Stomach (tissue), 19 donors: ENCODE measurements around the gene IFNGR2. TPM values are rescaled to one million over a fixed set of nuclear protein-coding genes. Genes with fewer than 3 reads are reported as not detected.

Source experiments
- DNase-seq, 2 donors: peaks; one replicate each; pipeline versions ENCODE4 v3.0.0 to v3.0.0-alpha.2; 2013 to 2019
- H3K27ac ChIP-seq, 5 donors: fragments of 200-600 bp in 4 of 5; sonication (generic) in 4 of 5; one replicate each; pipeline ENCODE4 v1.5.1; 2013 to 2019; ENCODE audit warnings: mild to moderate bottlenecking in 1 of 5, moderate library complexity in 1 of 5
- H3K27me3 ChIP-seq, 3 donors: fragments of 200-600 bp; sonication (generic); one replicate each; pipeline ENCODE4 v1.5.1; 2017 to 2019; ENCODE audit warnings: mixed run types in 1 of 3
- H3K36me3 ChIP-seq, 4 donors: fragments of 200-600 bp; sonication (generic); 1 replicate in 3 of 4; 2 replicates in 1 of 4; pipeline ENCODE4 v1.5.1; 2016 to 2019
- H3K4me1 ChIP-seq, 4 donors: fragments of 200-600 bp; sonication (generic); one replicate each; pipeline ENCODE4 v1.5.1; 2016 to 2019
- H3K4me3 ChIP-seq, 4 donors: fragments of 200-600 bp; sonication (generic) in 3 of 4; one replicate each; pipeline ENCODE4 v1.5.1; 2016 to 2019; ENCODE audit warnings: mild to moderate bottlenecking in 1 of 4
- H3K9me3 ChIP-seq, 4 donors: fragments of 200-600 bp; sonication (generic); one replicate each; pipeline ENCODE4 v1.5.1; 2016 to 2019
- EP300 ChIP-seq: sonication (generic); formaldehyde crosslinking; IDR thresholded peaks from one replicate; pipeline ENCODE4 v1.6.1; 2017; ENCODE audit warnings: antibody characterized with exemption
- POLR2A ChIP-seq, 4 donors: fragments of 450-650 bp; IDR thresholded peaks; one replicate each; pipeline ENCODE4 v1.6.1; 2016; ENCODE audit warnings: antibody characterized with exemption in 4 of 4, control low read depth in 2 of 4, mild to moderate bottlenecking in 1 of 4, moderate library complexity in 1 of 4
- POLR2AphosphoS5 ChIP-seq, 3 donors: sonication (generic); formaldehyde crosslinking; IDR thresholded peaks; one replicate each; pipeline ENCODE4 v1.6.1; 2016; ENCODE audit warnings: antibody characterized with exemption in 3 of 3
- WGBS, 5 donors: extraction: QIAGEN DNeasy Blood & Tissue Kit in 3 of 5; methylation state at CpG; one replicate each; pipeline versions ENCODE4 v1.1.5 to v1.1.7; 2013 to 2018; 5-methylcytosine and 5-hydroxymethylcytosine counted together
- intact Hi-C: fragments of 100-400 bp; cut with DNase I; formaldehyde crosslinking; loops from one replicate; pipeline ENCODE4 v1.15.1; 2023; ENCODE audit warnings: low total_unique reads
- long read RNA-seq, 10 donors: transcript quantifications; one replicate each; lab custom pipeline, GENCODE V29; 2026
- polyA plus RNA-seq, 3 donors: library from polyadenylated mRNA; stranded (reverse); fragments of 200-250 nt; gene quantifications; one replicate each; pipeline ENCODE4 v1.2.3, GENCODE V29; 2013
- total RNA-seq, 5 donors: library from RNA; depleted of rRNA; stranded (reverse); fragments of >200 nt; gene quantifications; one replicate each; pipeline versions ENCODE4 v1.1.0 to v1.2.3, GENCODE V29; 2014 to 2016
- TF ChIP-seq, protein P1 (sequence below), 7 experiments: fragments of 450-650 bp in 4 of 7; fragments of 200-600 bp in 3 of 7; sonication (generic) in 3 of 7; IDR thresholded peaks; one replicate each; pipeline ENCODE4 v1.5.1; 2016 to 2019; ENCODE audit warnings: antibody characterized with exemption in 7 of 7, control low read depth in 2 of 7, mild to moderate bottlenecking in 1 of 7
- donor health status: healthy with polysubstance abuse.
- donor health status: Bipolar disorder and iron deficiency.
- donor health status: healthy.

Gene IFNGR2
- total RNA-seq (10 to 100 TPM; 35.2 to 89.3 (median 67.8) TPM), polyA plus RNA-seq (10 to 100 TPM; 42.2 to 79.7 (median 47.0) TPM)
- long read RNA-seq, donor 1, partial matches to known transcripts: 14 of 17 reads
- long read RNA-seq, donor 1, other reads (novel, unspliced or antisense): 0 of 17 reads
- long read RNA-seq, donor 2, transcript IFNGR2-201 (7 exons, 2,221 nt): major isoform, 21 of 57 reads
- long read RNA-seq, donor 2, partial matches to known transcripts: 34 of 57 reads
- long read RNA-seq, donor 2, other reads (novel, unspliced or antisense): 0 of 57 reads
- long read RNA-seq, donor 3, transcript IFNGR2-201 (7 exons, 2,221 nt): major isoform, 16 of 16 reads
- long read RNA-seq, donor 3, partial matches to known transcripts: 0 of 16 reads
- long read RNA-seq, donor 3, other reads (novel, unspliced or antisense): 0 of 16 reads
- long read RNA-seq, donor 4, transcript IFNGR2-201 (7 exons, 2,221 nt): major isoform, 6 of 6 reads
- long read RNA-seq, donor 4, partial matches to known transcripts: 0 of 6 reads
- long read RNA-seq, donor 4, other reads (novel, unspliced or antisense): 0 of 6 reads
- long read RNA-seq, donor 5, transcript IFNGR2-201 (7 exons, 2,221 nt): major isoform, 20 of 42 reads
- long read RNA-seq, donor 5, partial matches to known transcripts: 22 of 42 reads
- long read RNA-seq, donor 5, other reads (novel, unspliced or antisense): 0 of 42 reads
- long read RNA-seq, donor 6, transcript IFNGR2-201 (7 exons, 2,221 nt): major isoform, 34 of 155 reads
- long read RNA-seq, donor 6, partial matches to known transcripts: 92 of 155 reads
- long read RNA-seq, donor 6, other reads (novel, unspliced or antisense): 28 of 155 reads
- long read RNA-seq, donor 7, transcript IFNGR2-201 (7 exons, 2,221 nt): major isoform, 19 of 118 reads
- long read RNA-seq, donor 7, partial matches to known transcripts: 99 of 118 reads
- long read RNA-seq, donor 7, other reads (novel, unspliced or antisense): 0 of 118 reads
- long read RNA-seq, donor 8, transcript IFNGR2-201 (7 exons, 2,221 nt): major isoform, 13 of 14 reads
- long read RNA-seq, donor 8, partial matches to known transcripts: 0 of 14 reads
- long read RNA-seq, donor 8, other reads (novel, unspliced or antisense): 0 of 14 reads
- long read RNA-seq, donor 9, transcript IFNGR2-201 (7 exons, 2,221 nt): major isoform, 17 of 23 reads
- long read RNA-seq, donor 9, partial matches to known transcripts: 5 of 23 reads
- long read RNA-seq, donor 9, other reads (novel, unspliced or antisense): 0 of 23 reads
- long read RNA-seq, donor 10, transcript IFNGR2-201 (7 exons, 2,221 nt): major isoform, 9 of 24 reads
- long read RNA-seq, donor 10, partial matches to known transcripts: 14 of 24 reads
- long read RNA-seq, donor 10, other reads (novel, unspliced or antisense): 0 of 24 reads

DNA sequence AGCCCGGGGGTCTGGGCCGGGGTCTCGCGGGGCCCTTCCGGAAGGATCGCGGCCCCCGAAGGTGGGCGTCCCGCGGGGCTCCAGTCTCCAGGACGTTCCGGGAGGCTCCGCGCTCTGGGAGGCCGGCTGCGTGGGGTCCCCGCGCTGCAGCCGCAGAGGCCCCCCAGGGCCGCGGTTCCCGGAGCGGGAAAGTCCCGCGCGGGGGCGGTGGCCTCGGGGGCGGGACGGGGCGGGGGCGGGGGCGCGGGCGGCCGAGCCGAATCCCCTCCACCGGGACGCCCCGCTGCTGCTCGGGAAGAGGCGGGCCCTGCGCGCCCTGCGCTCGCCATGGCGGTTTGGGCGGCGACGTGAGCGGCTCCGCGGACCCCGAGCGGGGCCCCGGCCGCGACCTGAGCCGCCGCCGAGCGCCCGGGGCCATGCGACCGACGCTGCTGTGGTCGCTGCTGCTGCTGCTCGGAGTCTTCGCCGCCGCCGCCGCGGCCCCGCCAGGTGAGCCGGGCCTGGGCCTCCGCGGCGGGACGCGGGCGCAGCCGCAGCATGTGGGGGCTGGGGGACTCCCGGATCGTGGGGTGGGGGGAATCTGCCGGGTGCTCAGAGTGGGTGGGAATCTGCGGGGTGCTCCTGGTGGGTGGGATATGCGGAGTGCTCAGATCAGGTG lies at the start of gene IFNGR2:
TSS of gene IFNGR2 (plus strand) at position 286 of the 658 bp plus-strand sequence. CDS start at position 417, 131 bp downstream.
- intact Hi-C loops: no loop called here
- peaks cover 20 to 47% (median 41%) of the 10 kb centered on the region in 4 donors for H3K4me1 ChIP-seq
- no peaks in the 10 kb centered on the region for H3K36me3 ChIP-seq
- H3K9me3 ChIP-seq: no peaks in the 10 kb centered on the region
- H3K27ac ChIP-seq: peak within 1 kb of the TSS; percentile 95 to 97 (median 97)
- TF ChIP-seq POLR2AphosphoS5 (IDR thresholded peaks at IDR 0.05): peak in 2 of 3 donors; percentile 26 to 44
- TF ChIP-seq EP300: no peak
- H3K27me3 ChIP-seq: no peaks in the 10 kb centered on the region
- peak within 1 kb of the TSS; percentile 64 to 92 (median 86) for H3K4me3 ChIP-seq
- peak; percentile 43 to 82 for DNase-seq
- 0 to 1% (median 0%) methylated on average over 1 to 89 of the region's 89 CpGs for WGBS, 5 donors

- H3K9me3 ChIP-seq: no peaks in the 10 kb centered on the region
- H3K27me3 ChIP-seq: no peaks in the 10 kb centered on the region
- intact Hi-C loops: no loop called here
- peak overlapping the region in 1 of 5 donors; percentile 48 for H3K27ac ChIP-seq
- no peak for DNase-seq
- 83 to 89% (median 86%) methylated on average over 6 of the region's 6 CpGs for WGBS, 5 donors
- H3K4me1 ChIP-seq: peaks cover 0 to 12% (median 6%) of the 10 kb centered on the region in 4 donors
- TF ChIP-seq POLR2AphosphoS5 (IDR thresholded peaks at IDR 0.05) (no peak), EP300 (no peak), POLR2A (IDR thresholded peaks at IDR 0.05) (no peak)
- TF ChIP-seq, protein P1, sequence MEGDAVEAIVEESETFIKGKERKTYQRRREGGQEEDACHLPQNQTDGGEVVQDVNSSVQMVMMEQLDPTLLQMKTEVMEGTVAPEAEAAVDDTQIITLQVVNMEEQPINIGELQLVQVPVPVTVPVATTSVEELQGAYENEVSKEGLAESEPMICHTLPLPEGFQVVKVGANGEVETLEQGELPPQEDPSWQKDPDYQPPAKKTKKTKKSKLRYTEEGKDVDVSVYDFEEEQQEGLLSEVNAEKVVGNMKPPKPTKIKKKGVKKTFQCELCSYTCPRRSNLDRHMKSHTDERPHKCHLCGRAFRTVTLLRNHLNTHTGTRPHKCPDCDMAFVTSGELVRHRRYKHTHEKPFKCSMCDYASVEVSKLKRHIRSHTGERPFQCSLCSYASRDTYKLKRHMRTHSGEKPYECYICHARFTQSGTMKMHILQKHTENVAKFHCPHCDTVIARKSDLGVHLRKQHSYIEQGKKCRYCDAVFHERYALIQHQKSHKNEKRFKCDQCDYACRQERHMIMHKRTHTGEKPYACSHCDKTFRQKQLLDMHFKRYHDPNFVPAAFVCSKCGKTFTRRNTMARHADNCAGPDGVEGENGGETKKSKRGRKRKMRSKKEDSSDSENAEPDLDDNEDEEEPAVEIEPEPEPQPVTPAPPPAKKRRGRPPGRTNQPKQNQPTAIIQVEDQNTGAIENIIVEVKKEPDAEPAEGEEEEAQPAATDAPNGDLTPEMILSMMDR (IDR thresholded peaks at IDR 0.05): no peak
- no peak overlapping the region for H3K4me3 ChIP-seq
- H3K36me3 ChIP-seq: peaks cover 19 to 76% (median 68%) of the 10 kb centered on the region in 4 donors
Measured at GRCh38 chr21:33355355-33355754, 47.9 kb upstream of the IFNGR2 start.

DNA sequence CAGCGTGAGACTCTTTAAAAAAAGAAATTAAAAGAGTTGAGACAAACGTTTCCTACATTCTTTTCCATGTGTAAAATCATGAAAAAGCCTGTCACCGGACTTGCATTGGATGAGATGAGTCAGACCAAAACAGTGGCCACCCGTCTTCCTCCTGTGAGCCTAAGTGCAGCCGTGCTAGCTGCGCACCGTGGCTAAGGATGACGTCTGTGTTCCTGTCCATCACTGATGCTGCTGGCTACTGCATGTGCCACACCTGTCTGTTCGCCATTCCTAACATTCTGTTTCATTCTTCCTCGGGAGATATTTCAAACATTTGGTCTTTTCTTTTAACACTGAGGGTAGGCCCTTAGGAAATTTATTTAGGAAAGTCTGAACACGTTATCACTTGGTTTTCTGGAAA lies 47.2 kb upstream of the IFNGR2 start:
- intact Hi-C loops: no loop called here
- WGBS, 5 donors: 84 to 91% (median 88%) methylated on average over 11 of the region's 11 CpGs

More for the DNA sequence above, 47.2 kb upstream of the IFNGR2 start:
- Histone ChIP-seq H3K27me3 (no peaks in the 10 kb centered on the region), H3K9me3 (no peaks in the 10 kb centered on the region), H3K4me1 (peaks cover 4 to 14% (median 12%) of the 10 kb centered on the region in 4 donors), H3K4me3 (no peak overlapping the region), H3K27ac (peak overlapping the region in 1 of 5 donors; percentile 48), H3K36me3 (peaks cover 19 to 69% (median 62%) of the 10 kb centered on the region in 4 donors)
- TF ChIP-seq EP300 (no peak), POLR2AphosphoS5 (IDR thresholded peaks at IDR 0.05) (no peak), POLR2A (IDR thresholded peaks at IDR 0.05) (no peak)
- TF ChIP-seq, protein P1 (IDR thresholded peaks at IDR 0.05): no peak
- DNase-seq: no peak
